ENCODE results near the gene DNAJC7.
A peak's percentile ranks its signal among the peaks of the same experiment; 100 is the strongest.

- peak; percentile 92 to 97 (median 94) for TF ChIP-seq CTCF (IDR thresholded peaks at IDR 0.05)
- TF ChIP-seq POLR2A (IDR thresholded peaks at IDR 0.05), result peak; percentile 55
Measured at GRCh38 chr17:42019509-42020404, 2.5 kb upstream of the DNAJC7 start, which contains the start of gene NKIRAS2.

All from right lobe of liver (tissue), 4 donors.